Measurements from ENCODE around the gene TRABD2B.

TRABD2B gene

GRCh38 chr1:47996406-47997226 lies 569 bp downstream of the TRABD2B start:
- no peaks in the 10 kb centered on the region for H3K79me2 ChIP-seq (ENCODE audit: insufficient read depth, low read length)
- H2AFZ ChIP-seq (ENCODE audit: low read depth, low read length) = no peak overlapping the region
- H3K36me3 ChIP-seq (ENCODE audit: insufficient read depth, low read length) = no peaks in the 10 kb centered on the region
- DNase-seq = no peak
- no peak overlapping the region for H3K9ac ChIP-seq (ENCODE audit: low read depth, low read length)
- no peak for ATAC-seq (ENCODE audit: insufficient read depth, low read depth)
- H3K27me3 ChIP-seq (ENCODE audit: insufficient read depth, low read length, poor library complexity) = no peaks in the 10 kb centered on the region
- H3K4me2 ChIP-seq (ENCODE audit: insufficient read depth, low read length) = no peak overlapping the region
- no peak overlapping the region for H3K27ac ChIP-seq (ENCODE audit: low read length)
- H3K4me1 ChIP-seq (ENCODE audit: insufficient read depth, low read length) = no peaks in the 10 kb centered on the region
- no peaks in the 10 kb centered on the region for H3K9me3 ChIP-seq (ENCODE audit: insufficient read depth, low read length, severe bottlenecking)
- no peak for TF ChIP-seq EZH2 (IDR thresholded peaks at IDR 0.05; ENCODE audit: borderline replicate concordance, low read depth, low read length, severe bottlenecking)
- TF ChIP-seq CTCF (IDR thresholded peaks at IDR 0.05; ENCODE audit: borderline replicate concordance, extremely low read depth, low read length, poor library complexity, severe bottlenecking) = no peak
- H4K20me1 ChIP-seq (ENCODE audit: insufficient read depth, low read length) = peaks cover 4% of the 10 kb centered on the region; the same call in 1 of the 2 replicates
- H3K4me3 ChIP-seq (ENCODE audit: low read depth in 1 of 2, low read length in 2 of 2) = no peak overlapping the region

GRCh38 chr1:47996060-47996405 lies 1.2 kb downstream of the TRABD2B start:
- Histone ChIP-seq H4K20me1 (ENCODE audit: insufficient read depth, low read length) (peaks cover 2% of the 10 kb centered on the region; the same call in 1 of the 2 replicates), H3K27me3 (ENCODE audit: insufficient read depth, low read length, poor library complexity) (no peaks in the 10 kb centered on the region), H3K79me2 (ENCODE audit: insufficient read depth, low read length) (no peaks in the 10 kb centered on the region), H3K27ac (ENCODE audit: low read length) (no peak overlapping the region), H3K4me1 (ENCODE audit: insufficient read depth, low read length) (no peaks in the 10 kb centered on the region), H2AFZ (ENCODE audit: low read depth, low read length) (no peak overlapping the region), H3K36me3 (ENCODE audit: insufficient read depth, low read length) (no peaks in the 10 kb centered on the region), H3K9ac (ENCODE audit: low read depth, low read length) (no peak overlapping the region), H3K4me2 (ENCODE audit: insufficient read depth, low read length) (no peak overlapping the region), H3K4me3 (ENCODE audit: low read depth in 1 of 2, low read length in 2 of 2) (no peak overlapping the region), H3K9me3 (ENCODE audit: insufficient read depth, low read length, severe bottlenecking) (no peaks in the 10 kb centered on the region)
- ATAC-seq (ENCODE audit: insufficient read depth, low read depth) (no peak), DNase-seq (no peak)
- TF ChIP-seq EZH2 (IDR thresholded peaks at IDR 0.05; ENCODE audit: borderline replicate concordance, low read depth, low read length, severe bottlenecking) = no peak
- TF ChIP-seq CTCF (IDR thresholded peaks at IDR 0.05; ENCODE audit: borderline replicate concordance, extremely low read depth, low read length, poor library complexity, severe bottlenecking) = no peak

GRCh38 chr1:47995306-47996050 lies 1.7 kb downstream of the TRABD2B start:
- H3K4me1 ChIP-seq (ENCODE audit: insufficient read depth, low read length) = no peaks in the 10 kb centered on the region

More at GRCh38 chr1:47995306-47996050, 1.7 kb downstream of the TRABD2B start:
- Histone ChIP-seq H3K9ac (ENCODE audit: low read depth, low read length) (no peak overlapping the region), H3K4me2 (ENCODE audit: insufficient read depth, low read length) (no peak overlapping the region), H2AFZ (ENCODE audit: low read depth, low read length) (no peak overlapping the region), H3K27me3 (ENCODE audit: insufficient read depth, low read length, poor library complexity) (peaks cover under 1% of the 10 kb centered on the region), H3K27ac (ENCODE audit: low read length) (no peak overlapping the region), H4K20me1 (ENCODE audit: insufficient read depth, low read length) (no peaks in the 10 kb centered on the region), H3K4me3 (ENCODE audit: low read depth in 1 of 2, low read length in 2 of 2) (no peak overlapping the region), H3K9me3 (ENCODE audit: insufficient read depth, low read length, severe bottlenecking) (no peaks in the 10 kb centered on the region), H3K79me2 (ENCODE audit: insufficient read depth, low read length) (no peaks in the 10 kb centered on the region), H3K36me3 (ENCODE audit: insufficient read depth, low read length) (no peaks in the 10 kb centered on the region)
- ATAC-seq (ENCODE audit: insufficient read depth, low read depth) = no peak
- no peak for TF ChIP-seq EZH2 (IDR thresholded peaks at IDR 0.05; ENCODE audit: borderline replicate concordance, low read depth, low read length, severe bottlenecking)
- no peak for TF ChIP-seq CTCF (IDR thresholded peaks at IDR 0.05; ENCODE audit: borderline replicate concordance, extremely low read depth, low read length, poor library complexity, severe bottlenecking)
- DNase-seq = no peak

Data from DND-41 (cell line).